Activated naive CD4-positive, alpha-beta T cell treated with Interleukin-2 at 50 U/mL for 16 hours (primary cell): ENCODE data around the gene TANGO2.

Experiments used
- DNase-seq: peaks from one replicate; pipeline ENCODE4 v3.0.0-alpha.2; 2020

The TANGO2 gene

DNA sequence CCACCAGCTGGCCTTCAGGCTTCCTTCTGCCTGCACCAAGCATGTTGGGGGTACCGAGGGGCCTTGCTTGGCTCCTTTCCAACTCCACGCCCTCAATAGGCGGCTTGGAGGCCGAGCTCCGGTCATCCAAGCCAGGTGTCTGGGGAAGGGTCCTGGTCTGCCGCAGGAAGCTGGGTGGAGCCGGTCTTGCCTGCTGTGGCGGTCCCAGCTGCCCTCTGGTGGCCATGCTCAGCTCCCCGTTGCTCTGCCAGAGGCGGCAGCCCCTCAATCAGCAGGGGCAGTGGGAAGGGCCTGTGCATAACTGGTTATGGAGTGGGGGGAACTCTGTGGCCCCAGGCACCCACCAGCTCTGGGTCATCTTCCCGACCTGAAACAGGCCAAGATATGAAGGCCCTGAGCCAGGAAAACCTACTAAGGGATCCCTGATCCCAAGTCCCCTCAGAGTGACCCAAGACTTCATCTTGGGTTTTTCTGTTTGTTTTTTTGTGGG lies 7.5 kb upstream of the TANGO2 start:
- no peak for DNase-seq

DNA sequence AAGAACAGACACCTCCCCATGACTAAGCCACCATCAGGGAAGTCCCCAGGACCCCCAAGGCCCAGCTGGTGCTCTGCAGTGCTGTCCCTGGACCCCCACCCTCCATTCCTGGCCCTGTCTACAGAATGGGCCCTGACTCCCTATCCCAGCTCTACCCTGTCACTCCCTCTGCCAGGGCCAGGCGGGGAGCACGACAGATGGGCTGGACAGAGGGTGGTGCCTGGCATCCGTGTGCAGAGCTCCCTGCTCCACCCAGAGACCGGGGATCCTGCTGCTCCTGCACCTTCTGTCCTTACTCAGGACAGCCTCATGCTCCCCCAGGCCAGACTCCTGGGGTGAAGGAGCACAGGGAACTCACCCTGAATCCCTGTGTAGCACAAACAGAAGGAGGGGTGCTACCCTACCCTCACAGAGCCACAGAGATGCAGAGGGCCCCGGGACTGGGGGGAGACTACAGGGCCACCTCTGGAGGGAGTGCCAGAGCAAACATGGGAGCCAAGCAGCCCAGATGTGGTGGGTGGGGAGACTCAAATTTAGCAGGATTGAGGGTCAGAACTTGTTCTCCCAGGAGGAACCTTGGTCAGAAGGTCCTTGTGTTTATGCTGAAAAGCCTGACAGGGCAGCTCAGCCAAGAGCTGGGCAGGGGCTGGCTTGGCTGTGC lies 6.3 kb upstream of the TANGO2 start:
- DNase-seq = no peak

DNA sequence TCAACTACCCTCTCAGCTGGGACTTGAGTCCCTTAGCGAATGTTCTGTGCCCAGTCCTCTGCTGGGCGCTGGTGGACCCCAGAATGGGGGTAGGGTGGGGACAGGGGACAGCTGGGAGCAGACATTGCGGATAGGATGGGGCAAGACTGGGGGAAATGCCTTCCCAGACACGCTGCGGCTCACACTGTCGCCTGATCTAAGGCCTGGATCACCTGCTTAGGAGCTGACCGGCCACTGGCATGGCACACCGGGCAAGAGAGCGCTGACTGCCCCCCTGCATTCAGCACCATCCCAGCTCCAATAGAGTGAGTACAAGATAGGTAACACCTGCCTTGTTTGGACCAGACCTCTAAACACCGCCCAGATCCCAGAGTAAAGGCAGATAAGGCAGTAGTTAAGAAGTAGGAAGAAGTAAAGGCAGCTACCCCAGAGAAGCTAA lies 5.7 kb upstream of the TANGO2 start:
- DNase-seq = no peak

DNA sequence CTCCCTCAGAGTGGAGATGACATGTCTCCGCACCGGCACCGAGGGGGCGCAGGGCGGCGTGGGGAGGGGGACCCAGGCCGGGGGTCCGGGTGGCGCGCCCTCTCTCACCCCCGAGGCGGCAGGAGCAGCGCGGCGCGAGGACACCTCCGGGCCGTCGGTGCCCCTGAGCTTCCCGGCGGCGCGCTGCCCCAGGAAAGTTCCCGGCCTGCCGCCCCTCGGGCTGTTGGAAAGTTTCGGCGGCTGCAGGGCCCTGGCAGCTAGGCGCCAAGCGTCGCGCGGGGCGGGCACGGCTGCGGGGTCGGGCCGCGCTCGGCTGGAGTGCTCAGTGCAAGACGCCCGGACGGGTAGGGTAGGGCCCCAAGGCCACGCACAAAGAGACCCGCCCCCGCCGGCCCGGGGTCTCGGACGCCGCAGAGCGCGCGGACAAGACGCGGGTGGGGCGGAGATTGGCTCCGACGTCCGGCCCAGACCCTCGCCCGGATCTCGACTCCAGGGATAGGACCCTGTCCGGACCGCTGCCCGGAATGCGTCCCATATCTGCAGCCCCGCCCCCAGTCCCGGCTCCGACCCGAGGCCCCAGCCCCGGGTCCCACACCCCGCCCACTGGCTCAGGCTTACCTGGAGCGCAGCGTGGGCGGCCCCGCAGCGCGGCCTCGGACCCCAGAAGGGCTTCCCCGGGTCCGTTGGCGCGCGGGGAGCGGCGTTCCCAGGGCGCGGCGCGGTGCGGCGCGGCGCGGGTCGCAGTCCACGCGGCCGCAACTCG lies 4.8 kb upstream of the TANGO2 start:
- peak; percentile 26 for DNase-seq

DNA sequence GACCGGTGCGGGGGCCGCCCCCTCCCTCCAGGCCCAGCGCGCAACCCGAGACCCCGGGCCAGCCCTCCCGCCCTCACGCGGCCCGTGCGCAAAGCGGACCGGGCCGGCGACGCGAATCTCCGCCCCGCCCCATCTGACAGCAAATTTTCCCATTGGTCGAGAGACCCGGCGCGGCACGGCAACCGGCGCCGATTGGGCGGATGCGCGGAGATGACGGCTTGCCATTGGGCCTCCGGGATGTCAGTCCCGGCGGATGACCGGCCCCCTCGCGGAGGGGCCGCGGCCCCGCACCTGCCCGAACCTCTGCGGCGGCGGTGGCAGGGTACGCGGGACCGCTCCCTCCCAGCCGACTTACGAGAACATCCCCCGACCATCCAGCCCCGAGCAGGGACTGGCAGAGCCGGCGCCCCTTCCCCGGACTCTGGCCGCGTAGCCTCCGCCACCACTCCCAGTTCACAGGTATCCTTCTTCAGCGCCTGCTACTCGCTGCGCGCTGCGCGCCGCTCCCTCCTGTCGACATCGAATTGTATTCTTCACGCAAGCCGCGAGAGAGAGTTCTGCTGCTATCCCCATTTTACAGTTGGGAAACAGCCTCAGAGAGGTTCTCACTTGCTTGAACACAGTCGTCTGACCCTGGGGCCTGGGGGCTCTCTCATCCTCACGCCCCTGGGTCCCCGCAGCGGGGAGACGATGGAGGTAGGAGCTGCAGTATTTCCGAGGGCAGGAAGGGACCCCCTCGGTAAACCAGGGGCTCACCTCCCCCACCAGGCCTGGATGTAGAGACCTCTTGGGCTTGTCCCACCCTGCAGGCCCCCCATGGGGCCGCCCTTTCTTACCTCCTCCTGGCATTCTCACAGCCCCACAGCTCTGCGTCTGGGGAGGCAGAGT lies 3.9 kb upstream of the TANGO2 start, which contains the start of gene ARVCF:
ARVCF (minus strand) TSS at position 90 of the 888 bp plus-strand sequence. CDS start 26,029 bp downstream, outside the sequence.
- peak; percentile 94 for DNase-seq

DNA sequence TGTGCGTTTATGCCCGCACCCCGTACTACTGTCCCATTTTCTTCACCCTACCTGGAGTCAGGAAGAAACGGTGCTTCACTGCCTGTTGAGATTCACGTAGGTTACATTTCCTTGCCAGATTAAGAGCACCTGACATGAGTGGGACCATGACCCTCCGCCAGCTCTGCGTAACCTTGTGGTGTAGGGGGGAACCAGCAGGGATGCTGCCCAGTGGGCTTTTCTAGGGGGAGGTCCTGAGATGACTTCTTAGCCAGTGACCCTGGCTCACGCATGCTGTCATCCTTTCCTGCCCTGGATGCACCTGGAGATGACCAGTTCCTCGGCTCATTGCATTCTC lies 3.3 kb upstream of the TANGO2 start:
- DNase-seq = no peak

DNA sequence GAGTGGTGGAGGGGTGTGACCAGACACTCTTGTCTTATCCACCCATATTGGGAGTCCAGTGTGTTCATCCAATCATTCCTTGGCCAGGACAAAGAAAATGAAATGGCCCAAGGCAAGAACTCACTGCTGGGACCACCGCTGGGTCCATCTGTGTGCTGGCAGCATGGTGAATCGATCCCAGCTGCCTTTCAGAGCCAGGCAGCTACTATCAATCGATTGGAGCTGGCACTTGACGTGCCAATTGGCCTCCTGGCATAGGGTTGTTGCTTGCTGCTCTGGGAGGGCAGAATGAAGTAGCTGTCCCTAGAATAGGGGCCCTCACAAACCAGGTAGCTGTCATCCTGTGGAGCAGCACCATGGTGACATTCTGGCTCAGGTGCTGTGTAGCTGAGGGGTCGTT lies 2.9 kb upstream of the TANGO2 start:
- DNase-seq = no peak

DNA sequence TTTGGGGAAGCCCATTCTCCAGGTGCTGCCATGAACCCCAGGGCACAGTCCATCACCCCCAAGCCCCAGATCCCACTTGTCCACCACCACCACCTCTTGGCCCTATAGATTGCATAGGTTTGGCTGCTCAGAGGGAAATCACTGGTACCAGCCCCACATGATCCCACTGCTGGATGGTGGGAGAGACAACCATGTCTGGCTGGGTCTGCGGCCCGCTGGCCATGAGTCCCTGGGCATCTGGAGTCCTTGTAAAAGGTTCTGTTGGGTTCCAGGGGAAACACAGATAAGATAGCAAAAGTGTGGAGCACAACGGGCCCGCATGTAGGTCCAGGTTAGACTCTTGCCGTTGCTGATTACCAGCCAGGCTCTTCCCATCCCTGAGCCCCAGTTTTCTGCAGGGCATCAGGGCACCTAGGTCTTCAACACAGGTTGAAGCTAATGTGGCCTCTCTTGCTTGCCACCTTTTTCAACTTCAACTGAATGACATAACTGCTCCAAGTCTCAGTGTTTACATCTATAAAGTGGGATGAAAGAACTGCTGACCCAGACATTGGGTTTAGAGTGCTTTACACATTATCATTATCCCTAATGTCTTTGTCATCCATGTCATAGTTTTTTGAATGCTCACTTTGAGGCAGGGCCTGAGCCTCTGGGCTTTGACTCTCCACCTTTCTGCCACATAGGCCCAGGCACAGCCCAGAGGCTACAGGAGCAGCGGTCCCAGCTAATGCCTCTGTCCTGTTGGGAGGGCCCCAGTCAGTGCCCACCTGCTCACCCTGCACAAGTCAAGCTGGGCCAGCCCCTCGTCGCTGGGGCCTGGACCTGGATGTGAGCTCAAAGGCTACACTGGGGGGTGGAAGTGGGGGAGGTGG lies 1.0 kb upstream of the TANGO2 start:
- DNase-seq = no peak

DNA sequence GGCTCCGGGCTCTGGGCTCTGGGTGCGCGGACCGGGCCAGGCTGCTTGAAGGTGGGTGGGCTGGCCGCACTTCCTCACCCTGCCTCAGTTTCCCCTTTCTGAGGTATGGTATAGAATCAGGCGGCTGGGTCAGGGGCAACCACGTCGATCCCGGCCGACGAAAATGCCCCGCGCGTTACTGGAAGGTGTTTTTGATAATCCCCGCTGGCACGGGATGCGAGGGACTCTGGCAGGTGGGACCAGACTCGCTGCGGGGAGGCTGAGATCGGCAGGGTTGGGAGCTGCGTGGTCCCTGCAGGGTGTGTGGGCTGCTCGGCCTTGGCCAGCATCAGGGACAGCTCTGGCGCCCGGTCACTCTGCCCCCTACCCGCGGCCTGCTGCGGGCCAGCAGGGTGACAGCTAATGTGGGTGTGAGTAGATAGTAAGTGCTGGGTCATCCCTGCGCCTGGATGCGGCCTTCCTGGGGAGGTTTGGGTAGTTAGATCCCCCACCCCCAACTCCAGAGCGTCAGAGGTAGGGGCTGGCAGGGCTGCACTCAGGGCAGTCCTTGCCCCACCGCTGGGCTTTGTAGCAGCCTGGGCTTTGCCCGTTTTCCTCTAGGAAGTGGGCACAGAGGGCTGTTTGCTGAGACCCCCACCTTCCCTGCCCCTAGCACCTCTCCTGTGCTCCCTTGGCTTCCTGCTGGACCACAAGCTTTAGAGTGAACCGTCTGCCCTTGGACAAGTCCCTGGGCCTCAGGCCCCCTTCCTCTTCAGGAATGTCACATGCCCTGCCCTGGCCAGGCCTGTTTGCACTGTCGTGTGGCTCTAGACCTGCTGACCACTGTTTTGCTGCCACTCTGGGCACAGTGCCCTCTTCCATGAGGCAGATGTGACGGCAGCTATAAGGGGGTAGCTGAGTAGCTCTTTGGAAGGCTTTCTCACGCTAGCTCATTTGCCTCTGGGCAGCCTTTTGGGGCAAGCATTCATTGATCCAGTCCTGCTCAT lies 579 bp downstream of the TANGO2 start:
- DNase-seq = peak; percentile 19

DNA sequence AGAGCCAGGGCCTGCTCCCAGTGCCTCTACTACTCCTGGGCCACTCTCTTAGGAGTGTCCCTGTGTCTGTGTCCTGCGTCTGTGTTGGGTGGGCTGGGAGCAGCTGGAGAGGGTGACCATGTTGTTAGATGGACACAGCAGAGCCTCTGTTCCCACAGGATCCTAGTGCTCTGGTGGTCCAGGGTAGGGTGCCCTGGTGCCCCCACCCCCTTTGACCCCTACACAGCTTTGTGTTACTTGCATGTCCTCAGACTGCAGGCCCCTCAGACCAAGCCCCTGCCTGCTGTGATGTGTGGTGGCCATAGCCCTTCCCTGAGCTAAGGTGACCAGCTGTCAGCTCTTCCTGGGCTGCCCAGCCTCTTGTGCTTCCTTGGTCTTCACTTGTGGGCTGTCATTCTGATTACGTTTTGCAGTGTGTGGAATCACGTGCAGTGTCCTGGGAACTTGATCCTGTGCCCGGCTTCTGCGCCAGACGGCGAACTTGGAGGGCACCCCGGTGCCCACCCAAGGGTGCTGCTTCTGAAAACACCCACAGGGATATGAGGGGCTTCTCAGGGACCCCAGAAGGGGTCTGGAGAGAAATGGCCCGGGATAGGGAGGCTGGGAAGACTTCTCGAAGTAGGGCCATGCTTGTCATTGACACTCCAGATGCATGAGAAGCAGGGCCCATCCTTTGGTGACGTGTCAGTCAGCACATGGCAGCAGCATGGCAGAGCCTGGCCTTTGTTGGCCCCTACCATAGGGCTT lies 1.5 kb downstream of the TANGO2 start:
- no peak for DNase-seq

DNA sequence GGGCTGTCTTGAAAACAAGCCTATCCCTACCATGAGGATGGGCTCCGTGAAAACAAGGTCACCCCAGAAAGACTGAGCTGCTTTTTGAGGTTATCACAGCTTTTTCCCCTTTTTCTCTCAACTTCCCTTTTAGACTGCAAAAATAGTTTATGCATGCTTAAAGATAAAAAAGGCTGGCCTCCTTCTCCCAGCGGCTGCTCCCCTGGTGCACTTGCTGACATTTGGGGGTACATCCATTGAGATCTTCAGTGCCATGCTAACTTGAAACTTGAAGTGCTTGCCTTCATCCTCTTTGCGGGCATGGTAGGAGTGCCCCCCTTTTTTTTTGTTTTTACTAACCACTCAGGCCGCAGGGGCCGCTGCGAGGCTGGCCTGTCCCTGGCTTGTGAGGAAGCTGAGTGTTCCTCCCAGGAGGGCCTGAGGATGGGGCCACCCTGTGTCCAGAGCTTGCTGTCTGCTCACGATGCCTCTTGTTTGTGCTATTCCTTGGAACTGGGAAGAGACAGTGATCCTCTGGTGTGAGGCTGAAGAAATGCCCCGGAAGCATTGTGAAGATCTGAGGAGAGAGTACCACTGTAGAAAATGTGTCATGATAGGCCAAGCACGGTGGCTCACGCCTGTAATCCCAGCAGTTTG lies 2.2 kb downstream of the TANGO2 start:
- DNase-seq = no peak

DNA sequence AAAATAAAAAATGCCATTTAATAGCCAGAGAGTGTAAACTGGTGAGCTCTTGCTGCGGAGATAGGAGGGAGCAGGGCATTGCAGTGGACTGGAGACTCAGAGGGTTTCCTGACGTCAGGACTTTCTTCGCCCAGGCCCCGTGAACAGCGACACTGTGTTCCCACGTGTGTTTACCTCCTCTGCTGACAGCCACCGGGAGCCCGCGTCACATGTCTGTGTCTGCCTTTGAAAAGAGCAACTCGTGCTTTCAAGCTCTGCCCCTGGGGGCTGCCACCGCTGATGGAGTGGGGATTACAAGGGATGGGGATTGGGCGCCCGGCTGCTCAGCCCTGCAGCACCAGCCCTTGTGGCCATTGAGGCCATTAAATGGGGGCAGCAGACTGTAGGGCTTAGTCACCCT lies 3.3 kb downstream of the TANGO2 start:
- DNase-seq = no peak

DNA sequence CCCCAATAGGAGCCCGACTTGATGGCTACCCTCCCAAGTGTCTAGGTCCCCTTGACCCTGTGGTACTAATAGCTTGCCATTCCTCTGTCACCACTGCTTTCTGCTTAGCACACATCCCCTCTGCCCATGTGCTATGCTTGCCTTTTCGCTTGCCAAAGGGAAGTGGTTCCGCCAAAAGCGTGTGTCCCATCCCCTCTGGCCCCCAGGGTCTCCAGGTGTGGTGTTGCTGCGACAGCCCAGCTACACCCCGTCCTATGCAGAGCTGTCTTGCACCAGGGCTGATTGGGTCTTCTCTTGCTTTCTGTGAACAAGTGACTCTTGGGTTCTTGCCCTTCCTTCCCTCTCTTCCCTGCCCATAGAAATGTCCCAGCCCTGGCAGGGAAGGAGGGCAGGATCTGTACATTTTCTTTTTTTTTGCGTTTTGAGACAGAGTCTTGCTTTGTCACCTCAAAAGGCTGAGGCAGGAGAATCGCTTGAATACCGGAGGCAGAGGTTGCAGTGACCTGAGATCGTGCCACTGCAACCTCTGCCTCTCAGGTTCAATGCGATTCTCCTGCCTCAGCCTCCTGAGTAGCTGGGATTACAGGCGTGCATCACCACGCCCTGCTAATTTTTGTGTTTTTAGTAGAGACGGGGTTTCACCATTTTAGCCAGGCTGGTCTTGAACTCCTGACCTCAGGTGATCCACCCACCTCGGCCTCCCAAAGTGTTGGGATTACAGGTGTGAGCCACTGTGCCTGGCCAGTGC lies 3.9 kb downstream of the TANGO2 start:
- DNase-seq = no peak

DNA sequence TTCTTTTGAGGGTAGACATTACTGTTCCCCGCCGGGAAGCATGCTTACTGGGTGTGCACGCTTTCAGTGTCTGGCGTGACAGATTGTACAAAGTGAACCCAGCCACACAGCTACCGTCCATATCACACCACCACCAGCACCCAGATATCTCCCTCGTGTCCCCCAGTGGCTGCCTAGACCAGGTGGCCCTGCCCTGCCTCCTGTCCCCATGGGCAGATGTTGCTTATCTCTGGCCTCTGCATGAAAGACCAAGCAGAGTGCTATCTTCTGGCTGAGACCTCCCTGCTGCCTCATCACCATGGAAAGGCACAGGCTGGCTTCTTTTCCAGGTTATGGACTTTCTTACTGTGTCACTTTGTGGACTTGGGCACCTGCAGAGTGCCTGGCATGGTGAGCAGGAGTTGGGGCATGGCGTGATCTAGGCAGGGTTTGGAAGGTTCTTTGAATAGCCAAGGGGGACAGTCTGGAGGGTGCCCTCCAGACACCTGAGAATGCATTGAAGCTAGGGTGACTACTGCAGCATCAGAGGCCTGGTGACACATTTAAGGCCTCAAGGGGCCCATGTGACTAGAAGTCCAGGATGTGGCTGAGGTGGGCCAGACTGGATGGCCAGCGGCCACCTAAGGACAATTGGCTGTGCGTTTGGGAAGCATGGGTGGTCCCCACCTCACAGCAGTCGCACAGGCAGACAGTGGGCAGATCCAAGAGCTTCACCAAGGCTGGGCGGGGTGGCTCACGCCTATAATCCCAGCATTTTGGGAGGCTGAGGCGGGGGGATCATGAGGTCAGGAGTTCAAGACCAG lies 4.7 kb downstream of the TANGO2 start:
- no peak for DNase-seq

DNA sequence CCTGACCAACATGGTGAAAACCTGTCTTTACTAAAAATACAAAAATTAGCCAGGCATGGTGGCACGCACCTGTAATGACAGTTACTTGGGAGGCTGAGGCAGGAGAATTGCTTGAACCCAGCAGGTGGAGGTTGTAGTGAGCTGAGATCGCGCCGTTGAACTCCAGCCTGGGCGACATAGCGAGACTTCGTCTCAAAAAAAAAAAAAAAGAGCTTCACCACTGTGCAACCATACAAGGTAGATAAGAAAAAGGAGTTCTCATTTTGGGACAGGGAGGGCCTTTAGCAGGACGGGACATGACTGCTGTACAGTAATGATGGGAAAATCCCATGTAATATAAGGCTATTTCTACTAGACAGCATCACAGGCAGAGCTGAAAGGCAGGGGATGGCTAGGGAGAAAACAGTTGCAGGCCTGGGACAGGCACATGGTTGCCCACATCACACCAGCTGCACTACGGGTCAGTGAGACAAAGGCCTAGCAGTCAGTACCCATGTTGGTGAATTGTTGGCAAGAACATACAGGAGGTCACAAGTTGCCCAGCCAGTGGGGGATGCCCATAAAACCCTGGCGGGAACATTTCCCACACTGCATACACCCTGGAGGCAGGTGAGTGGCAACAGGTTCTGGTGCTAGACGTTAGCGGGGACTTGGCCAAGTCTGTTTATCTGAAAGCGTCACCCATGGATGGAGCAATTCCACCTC lies 5.4 kb downstream of the TANGO2 start:
- no peak for DNase-seq

DNA sequence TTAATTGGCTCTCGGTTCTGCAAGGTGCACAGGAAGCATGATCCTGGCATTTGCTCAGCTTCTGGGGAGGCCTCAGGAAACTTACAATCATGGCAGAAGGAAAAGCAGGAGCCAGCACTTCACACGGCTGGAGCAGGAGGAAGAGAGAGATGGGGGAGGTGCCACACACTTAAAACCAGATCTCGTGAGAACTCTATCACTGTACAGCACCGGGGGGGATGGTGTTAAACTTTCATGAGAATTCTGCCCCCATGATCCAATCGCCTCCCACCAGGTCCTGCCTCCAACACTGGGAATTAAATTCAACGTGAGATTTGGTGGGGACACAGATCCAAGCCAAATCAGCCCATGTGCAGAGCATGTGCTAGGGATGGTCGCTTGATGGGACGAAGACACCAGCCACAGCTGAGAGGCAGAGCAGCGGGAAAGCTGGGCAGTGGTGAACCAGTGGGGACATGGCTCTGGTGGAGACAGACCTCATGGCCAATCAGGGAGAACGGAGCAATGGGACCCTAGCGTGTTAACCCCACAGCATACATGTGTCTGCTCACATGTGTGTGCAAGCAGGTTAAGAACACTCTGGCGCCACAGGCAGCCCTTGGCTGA lies 6.2 kb downstream of the TANGO2 start:
- DNase-seq = no peak
